Breast epithelium (tissue), 4 donors: ENCODE results near the gene FAM124A. TPM values are rescaled to one million over a fixed set of nuclear protein-coding genes. Genes with fewer than 3 reads are reported as not detected.

Experiments used
- DNase-seq, 2 donors: peaks; one replicate each; pipeline ENCODE4 v3.0.0-alpha.2; 2019; ENCODE audit warnings: low spot score in 2 of 2
- H3K27ac ChIP-seq, 2 donors: fragments of 200-600 bp; sonication (generic) in 1 of 2; one replicate each; pipeline ENCODE4 v1.5.1; 2016 to 2019; ENCODE audit warnings: mild to moderate bottlenecking in 1 of 2
- H3K27me3 ChIP-seq, 2 donors: fragments of 200-600 bp; sonication (generic) in 1 of 2; one replicate each; pipeline versions ENCODE4 v1.5.1 to v1.6.0; 2017 to 2019; ENCODE audit warnings: control low read depth in 1 of 2, mild to moderate bottlenecking in 1 of 2
- H3K36me3 ChIP-seq: fragments of 200-600 bp; one replicate; pipeline ENCODE4 v1.5.1; 2019
- H3K4me1 ChIP-seq, 2 donors: fragments of 200-600 bp; sonication (generic); one replicate each; pipeline ENCODE4 v1.5.1; 2016 to 2019; ENCODE audit warnings: control low read depth in 1 of 2
- H3K4me3 ChIP-seq, 3 donors: fragments of 200-600 bp; sonication (generic); 1 replicate in 2 of 3; 2 replicates in 1 of 3; pipeline ENCODE4 v1.5.1; 2016 to 2019; ENCODE audit warnings: mild to moderate bottlenecking in 3 of 3, moderate library complexity in 2 of 3
- H3K9me3 ChIP-seq, 2 donors: fragments of 200-600 bp; sonication (generic) in 1 of 2; one replicate each; pipeline ENCODE4 v1.5.1; 2016 to 2019; ENCODE audit warnings: control low read depth in 1 of 2
- CTCF ChIP-seq, 3 donors: fragments of 450-650 bp; IDR thresholded peaks; one replicate each; pipeline ENCODE4 v1.5.1; 2016 to 2017; ENCODE audit warnings: antibody characterized with exemption in 3 of 3, mild to moderate bottlenecking in 3 of 3, moderate library complexity in 3 of 3
- POLR2A ChIP-seq: fragments of 450-650 bp; IDR thresholded peaks from one replicate; pipeline ENCODE4 v1.6.1; 2016; ENCODE audit warnings: antibody characterized with exemption, mild to moderate bottlenecking, moderate library complexity
- POLR2AphosphoS5 ChIP-seq, 3 donors: sonication (generic); formaldehyde crosslinking; IDR thresholded peaks; one replicate each; pipeline ENCODE4 v1.6.1; 2017; ENCODE audit warnings: antibody characterized with exemption in 3 of 3
- intact Hi-C: fragments of 100-400 bp; cut with DNase I; formaldehyde crosslinking; loops from one replicate; pipeline ENCODE4 v1.15.1; 2023; ENCODE audit warnings: low total_unique reads
- total RNA-seq, 3 donors: library from RNA; depleted of rRNA; stranded (reverse); fragments of >200 nt; gene quantifications; one replicate each; pipeline ENCODE4 v1.1.0, GENCODE V29; 2016

The FAM124A gene
- total RNA-seq, 3 donors from 2014 or later: 2.2 to 7.9 (median 6.1) TPM

- Histone ChIP-seq H3K4me1 (no peaks in the 10 kb centered on the region), H3K4me3 (peak overlapping the region; percentile 9 to 48 (median 23)), H3K36me3 (no peaks in the 10 kb centered on the region), H3K27ac (peak overlapping the region; percentile 9 to 62), H3K27me3 (no peaks in the 10 kb centered on the region), H3K9me3 (no peaks in the 10 kb centered on the region)
- TF ChIP-seq POLR2A (no peak), CTCF (IDR thresholded peaks at IDR 0.05) (no peak), POLR2AphosphoS5 (IDR thresholded peaks at IDR 0.05) (peak in 1 of 3 donors; percentile 48)
- peak in 1 of 2 donors; percentile 28 for DNase-seq
- intact Hi-C loops: no loop called here
Observed at GRCh38 chr13:51230477-51231105, 8.4 kb downstream of the FAM124A start.

DNA sequence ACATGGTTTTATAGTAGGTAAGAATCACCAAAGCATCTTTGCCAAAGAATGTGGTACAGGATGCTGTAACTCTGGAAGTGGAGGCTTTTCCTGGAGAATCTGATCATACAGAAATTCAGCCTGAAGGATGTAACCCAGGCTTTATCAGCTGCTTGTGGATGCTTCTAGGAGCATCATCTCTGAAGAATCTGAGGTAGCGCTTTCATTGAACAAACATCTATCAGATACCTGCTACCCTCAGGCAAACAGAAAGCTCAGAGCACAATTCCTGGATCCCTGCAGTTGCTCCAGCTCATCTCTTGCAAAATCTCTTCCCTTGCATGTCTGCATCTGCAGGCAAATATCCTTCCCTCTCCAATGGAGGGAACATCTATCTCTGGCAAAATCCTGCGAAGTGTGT, 9.3 kb downstream of the FAM124A start:
- no peak for TF ChIP-seq CTCF (IDR thresholded peaks at IDR 0.05)
- H3K27me3 ChIP-seq: no peaks in the 10 kb centered on the region
- H3K4me1 ChIP-seq: no peaks in the 10 kb centered on the region
- no peak overlapping the region for H3K4me3 ChIP-seq
- no peaks in the 10 kb centered on the region for H3K9me3 ChIP-seq
- DNase-seq: no peak
- intact Hi-C loops: no loop called here
- H3K36me3 ChIP-seq: no peaks in the 10 kb centered on the region
- H3K27ac ChIP-seq: no peak overlapping the region

DNA sequence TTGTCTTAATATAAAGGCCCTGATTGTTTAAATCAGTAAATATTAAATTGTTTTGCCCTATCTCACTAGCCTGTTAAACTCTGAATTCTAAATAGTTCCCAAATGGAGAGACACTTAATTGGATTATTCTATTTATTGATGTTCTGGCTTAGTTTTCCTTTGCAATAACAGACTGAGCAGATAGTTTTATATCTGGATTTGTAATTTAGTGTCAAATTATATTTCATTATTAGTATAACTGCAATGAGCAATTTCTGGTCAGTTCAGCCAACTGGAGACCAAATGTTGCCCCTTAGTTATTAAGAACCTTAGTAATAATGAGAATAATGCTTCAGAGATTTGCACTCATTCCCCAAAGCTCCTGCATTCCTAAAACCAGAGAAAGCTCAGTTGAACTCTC, 10.1 kb downstream of the FAM124A start:
- no peak for DNase-seq
- intact Hi-C loops: no loop called here
- TF ChIP-seq POLR2AphosphoS5 (IDR thresholded peaks at IDR 0.05) (no peak), POLR2A (no peak), CTCF (IDR thresholded peaks at IDR 0.05) (no peak)
- H3K27me3 ChIP-seq: no peaks in the 10 kb centered on the region
- no peak overlapping the region for H3K27ac ChIP-seq
- no peak overlapping the region for H3K4me3 ChIP-seq
- H3K4me1 ChIP-seq: no peaks in the 10 kb centered on the region
- H3K36me3 ChIP-seq: no peaks in the 10 kb centered on the region
- H3K9me3 ChIP-seq: no peaks in the 10 kb centered on the region

DNA sequence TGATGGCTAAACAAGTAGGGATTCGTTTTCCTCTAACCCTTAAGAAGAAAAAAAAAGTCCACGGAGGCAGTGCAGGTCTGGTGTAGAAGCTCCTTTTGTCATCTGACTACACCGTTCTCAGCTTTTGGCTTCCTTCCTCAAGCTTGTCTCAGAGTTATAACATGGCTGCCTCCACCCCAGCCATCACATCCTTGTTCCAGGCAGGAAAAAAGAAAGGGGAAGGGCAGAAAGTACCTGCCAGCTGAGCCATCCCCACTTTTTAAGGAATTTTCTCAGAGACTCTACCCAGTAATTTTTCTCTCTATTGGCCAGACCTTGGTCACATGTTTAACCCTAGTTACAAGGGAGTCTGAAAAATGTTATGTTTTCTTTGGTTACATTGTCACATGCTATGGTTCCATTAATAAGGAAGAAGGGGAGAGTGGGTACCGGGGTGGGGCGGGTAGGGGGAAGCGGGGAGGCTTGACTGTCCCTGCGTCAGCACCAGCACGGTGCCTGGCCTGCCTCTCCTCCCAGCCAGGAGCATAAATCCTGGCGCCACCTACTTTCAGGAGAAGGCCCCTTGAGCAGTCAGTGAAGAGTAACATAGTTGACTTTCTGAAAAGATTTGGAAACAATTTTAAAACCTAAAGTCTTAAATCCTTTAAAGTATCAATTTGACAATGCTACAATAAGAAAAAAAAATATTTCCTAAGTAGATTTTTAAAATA, 11.1 kb downstream of the FAM124A start:
- Histone ChIP-seq H3K36me3 (no peaks in the 10 kb centered on the region), H3K4me1 (no peaks in the 10 kb centered on the region), H3K4me3 (no peak overlapping the region), H3K27me3 (no peaks in the 10 kb centered on the region), H3K27ac (no peak overlapping the region), H3K9me3 (no peaks in the 10 kb centered on the region)
- intact Hi-C loops: no loop called here
- TF ChIP-seq CTCF (IDR thresholded peaks at IDR 0.05) (no peak), POLR2A (no peak), POLR2AphosphoS5 (IDR thresholded peaks at IDR 0.05) (no peak)
- no peak for DNase-seq

DNA sequence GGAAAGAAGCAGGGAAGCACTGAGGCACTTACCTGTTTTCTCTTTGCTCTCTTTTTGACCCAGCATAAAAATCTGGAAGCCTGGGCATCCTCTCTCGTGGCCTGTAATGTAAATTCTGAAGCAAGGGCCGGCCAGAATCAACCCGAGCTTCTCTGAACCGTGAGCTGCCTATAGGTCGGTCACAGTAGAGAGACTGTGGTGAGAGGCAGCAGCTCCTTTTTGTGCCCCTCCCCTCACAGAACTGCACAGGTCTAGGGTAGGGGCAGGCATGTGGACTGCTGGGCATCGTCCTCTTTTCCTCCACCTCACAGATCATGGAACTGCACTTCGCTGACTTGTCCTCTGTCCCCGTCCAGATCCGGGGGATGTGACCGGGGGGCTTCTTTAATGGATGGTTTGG, 12.5 kb downstream of the FAM124A start:
- DNase-seq: no peak
- Histone ChIP-seq H3K4me1 (no peaks in the 10 kb centered on the region), H3K27me3 (no peaks in the 10 kb centered on the region), H3K9me3 (no peaks in the 10 kb centered on the region), H3K36me3 (no peaks in the 10 kb centered on the region), H3K27ac (no peak overlapping the region), H3K4me3 (no peak overlapping the region)
- intact Hi-C loops: no loop called here
- TF ChIP-seq CTCF (IDR thresholded peaks at IDR 0.05) (no peak), POLR2A (no peak), POLR2AphosphoS5 (IDR thresholded peaks at IDR 0.05) (no peak)
